Measurements from ENCODE around the gene REX1BD.

The REX1BD gene

DNA sequence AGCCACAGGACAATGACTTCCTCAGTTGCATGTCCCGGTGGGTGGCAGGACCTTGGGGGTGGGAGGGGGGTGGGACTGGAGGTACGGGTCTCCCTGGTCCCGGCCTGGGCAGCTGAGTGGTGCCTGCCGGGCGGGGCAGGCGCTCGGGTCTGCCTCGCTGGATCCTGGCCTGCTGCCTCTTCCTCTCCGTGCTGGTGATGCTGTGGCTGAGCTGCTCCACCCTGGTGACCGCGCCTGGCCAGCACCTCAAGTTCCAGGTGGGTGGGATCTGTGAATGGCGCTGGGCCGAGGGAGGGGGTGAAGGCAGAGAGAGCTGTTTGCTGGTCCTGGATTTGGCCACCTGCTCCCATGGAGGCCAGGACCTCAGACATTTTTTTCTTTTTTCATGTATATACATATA lies 29.6 kb downstream of the REX1BD start:
- DNase-seq: no peak

DNA sequence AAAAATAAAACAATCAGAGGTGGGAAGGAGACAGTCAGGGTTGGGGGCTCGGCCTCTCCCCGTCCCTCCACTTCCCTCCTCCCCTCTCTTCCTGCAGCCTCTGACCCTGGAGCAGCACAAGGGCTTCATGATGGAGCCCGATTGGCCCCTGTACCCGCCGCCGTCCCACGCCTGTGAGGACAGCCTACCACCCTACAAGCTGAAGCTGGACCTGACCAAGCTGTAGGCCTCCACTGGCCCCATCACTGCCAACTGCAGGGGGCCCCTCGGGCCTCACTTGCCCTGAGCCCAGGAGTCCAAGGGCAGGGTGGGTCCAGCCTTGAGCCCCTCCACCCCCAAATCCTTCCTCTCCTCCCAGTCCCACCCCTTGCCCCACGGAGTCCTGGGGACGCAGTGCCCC lies 31.7 kb downstream of the REX1BD start:
- no peak for DNase-seq

DNA sequence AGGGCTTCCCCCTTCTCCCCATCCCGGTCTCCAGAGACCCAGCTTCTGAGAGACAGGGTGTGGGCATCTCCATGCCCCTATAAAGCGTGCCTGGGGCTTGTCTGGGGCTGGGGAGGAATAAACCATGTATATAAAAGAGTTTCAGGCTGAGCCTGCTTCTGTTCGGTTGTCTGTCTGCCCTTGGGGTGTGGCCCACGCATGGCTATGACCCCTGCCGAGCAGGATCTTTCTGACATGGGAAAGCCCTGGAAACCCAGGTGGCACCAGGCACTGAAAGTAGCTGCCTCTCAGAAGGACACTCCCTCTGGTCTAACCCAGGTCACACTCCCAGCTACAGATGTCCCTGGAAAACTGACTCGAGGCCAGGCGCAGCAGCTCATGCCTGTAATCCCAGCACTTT lies 32.3 kb downstream of the REX1BD start:
- no peak for DNase-seq

DNA sequence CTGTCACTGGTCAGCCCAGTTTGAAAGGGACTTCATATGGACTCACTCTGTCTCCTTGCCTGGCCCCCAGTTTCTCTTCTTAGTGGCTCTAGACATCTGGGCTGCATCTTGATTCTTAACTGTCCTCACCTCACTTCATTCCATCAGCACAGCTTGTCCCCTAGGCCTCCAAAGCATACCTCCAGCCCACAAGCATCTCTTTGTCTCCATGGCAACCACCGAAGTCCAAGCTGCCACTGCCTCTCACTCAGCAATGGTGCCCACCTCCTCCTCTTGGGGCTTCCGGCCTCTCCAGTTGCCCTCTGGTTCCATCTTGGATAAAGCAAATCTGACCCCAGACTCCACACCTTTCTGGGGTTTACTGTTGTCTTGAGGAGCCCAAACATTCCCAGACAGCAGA lies 38.3 kb downstream of the REX1BD start:
- DNase-seq: no peak

DNA sequence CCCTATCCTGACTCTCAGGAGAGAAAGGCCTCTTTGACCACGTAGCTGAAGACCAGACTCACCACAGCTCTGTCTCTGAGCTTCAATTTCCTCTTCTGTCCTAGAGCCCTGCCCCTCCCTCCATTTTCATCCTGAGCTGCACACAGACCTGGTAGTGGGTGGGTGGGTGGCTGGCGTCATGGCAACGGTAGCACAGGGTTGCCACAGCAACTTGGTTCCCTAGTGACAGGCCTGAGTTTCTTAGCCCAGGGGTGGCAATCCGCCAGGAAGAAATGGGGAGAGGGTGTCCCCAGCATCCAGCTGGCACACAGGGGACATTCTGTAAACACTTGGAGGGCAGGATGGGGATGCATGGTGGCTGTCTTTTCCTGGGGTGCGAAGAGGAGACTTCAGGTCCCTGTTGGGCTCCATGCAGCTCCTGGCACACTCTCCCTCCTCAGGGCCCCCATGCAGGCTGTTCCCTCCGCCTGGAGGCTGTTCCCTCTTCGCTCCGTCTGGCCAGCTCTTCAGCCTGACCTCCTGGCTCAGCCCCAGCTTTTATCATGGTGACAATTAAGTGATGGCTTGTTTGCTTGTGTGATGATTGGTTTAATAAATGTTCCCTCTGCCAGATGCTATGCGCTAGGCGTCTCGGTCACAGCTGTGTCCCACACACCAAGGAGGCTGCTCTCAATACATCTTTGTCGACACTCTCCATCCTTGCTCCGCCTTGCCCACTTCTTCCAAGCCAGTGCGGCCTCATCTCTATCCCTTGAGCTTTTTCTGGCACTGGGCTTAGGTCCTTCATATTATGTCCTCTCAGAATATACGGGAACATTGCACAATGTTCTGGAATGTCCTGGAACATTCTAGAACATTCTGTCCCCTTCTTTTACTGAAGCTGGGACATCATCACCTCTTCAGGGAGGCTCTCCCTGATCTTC lies 40.8 kb downstream of the REX1BD start:
- no peak for DNase-seq

DNA sequence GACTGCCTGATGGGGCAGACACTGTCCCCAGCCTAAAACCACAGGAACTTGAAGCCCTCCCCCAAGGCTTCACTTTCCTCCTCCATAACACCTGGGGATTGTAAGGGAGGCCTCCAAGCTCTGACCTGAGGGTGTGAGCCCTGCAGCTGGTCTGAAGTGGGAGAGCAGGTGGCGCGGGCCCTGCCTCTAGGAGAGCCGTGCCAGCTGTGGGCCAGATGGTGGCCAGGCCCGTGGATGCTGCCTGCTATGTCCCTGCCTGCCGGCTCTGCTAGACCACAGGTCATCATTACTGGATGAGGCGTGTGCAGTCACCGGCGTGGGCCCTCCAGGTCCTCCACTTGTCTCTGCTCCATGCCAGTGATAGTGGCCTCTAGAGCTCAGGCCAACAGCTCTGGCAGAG lies 44.7 kb downstream of the REX1BD start:
- no peak for DNase-seq

DNA sequence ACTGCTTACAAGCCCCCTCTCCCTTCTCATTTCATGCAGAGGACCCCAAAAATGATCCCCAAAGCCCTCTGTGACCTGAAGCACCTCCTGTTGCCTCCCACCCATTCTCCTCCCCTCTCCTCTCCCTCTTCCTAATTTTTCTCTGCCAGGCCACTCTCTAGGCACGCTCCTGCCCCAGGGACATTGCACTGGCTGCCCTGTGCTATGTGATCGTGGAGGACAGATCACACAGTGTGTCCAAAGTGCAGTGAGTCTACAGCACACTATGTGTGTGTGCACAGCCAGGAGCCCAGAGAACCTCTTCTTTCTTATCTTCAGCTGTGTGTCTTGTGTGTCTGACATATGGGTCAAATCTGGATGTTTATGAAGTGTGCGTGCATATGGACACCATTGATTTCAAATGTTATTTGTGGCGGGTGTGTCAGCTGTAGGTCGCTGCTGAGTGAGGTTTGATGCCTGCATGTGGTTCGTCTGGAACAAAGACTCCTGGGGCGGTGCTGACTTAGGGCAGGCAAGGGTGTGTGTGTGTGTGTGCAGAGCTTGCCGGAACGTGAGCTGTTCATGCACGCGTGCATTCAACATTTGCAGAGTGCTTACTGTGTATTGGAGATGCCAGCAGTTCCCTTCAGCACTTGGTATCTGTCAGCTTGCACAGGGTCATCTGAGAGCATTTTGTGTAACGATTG lies 46.2 kb downstream of the REX1BD start:
- no peak for DNase-seq

DNA sequence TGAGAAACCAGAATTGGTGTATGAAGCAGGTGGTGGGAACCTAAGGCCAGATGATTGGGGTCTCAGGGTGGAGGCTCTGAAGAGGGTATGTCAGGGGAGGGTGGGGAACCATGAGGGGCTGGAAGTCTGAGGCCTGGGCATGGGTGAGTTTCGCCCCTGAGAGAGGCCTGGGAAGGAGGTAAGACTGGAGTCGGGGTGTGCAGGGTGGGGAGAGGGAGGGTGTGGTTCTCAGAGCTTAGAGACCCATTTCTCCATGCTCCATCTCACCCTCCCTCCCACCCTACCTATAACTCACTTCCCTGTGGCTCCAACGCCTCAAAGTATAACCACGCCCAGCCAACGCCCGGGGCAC lies 47.2 kb downstream of the REX1BD start:
- DNase-seq: no peak

DNA sequence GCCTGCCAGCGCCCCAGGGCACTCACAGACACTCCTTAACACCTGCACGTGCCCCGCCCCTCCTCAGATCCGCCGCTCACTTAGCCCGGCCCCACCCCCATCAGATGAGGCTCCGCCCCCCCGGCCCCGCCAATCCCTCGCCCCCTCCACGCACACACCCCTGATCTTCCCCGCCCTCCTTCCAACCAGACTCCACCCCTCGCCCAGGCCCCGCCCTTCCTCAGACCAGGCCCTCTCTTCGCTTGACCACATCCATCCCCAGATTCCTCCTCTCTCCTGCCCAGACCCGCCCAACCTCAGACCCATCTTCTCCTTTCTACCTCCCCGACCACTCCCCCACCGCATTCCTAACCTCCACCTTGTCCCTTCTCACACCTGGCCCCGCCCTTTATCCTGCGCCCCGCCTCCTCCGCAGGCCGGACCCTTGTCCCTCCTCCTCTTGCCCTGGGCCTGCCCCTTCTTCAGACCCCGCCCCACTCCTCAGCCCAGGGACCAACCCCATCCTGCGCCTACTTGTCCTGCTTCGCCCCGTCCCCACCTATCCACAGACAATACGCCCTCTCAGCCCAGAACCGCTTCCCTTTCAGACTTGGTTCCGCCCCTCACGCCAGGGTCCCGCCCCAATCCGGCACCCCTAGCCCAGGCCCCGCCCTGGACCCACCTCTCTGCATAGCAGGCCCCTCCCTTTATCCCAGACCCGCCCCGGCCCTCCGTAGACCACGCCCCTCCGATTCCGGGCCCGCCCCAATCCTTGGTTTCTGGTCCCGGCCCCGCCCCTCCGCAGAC lies 47.8 kb downstream of the REX1BD start:
- peak; percentile 99 for DNase-seq

DNA sequence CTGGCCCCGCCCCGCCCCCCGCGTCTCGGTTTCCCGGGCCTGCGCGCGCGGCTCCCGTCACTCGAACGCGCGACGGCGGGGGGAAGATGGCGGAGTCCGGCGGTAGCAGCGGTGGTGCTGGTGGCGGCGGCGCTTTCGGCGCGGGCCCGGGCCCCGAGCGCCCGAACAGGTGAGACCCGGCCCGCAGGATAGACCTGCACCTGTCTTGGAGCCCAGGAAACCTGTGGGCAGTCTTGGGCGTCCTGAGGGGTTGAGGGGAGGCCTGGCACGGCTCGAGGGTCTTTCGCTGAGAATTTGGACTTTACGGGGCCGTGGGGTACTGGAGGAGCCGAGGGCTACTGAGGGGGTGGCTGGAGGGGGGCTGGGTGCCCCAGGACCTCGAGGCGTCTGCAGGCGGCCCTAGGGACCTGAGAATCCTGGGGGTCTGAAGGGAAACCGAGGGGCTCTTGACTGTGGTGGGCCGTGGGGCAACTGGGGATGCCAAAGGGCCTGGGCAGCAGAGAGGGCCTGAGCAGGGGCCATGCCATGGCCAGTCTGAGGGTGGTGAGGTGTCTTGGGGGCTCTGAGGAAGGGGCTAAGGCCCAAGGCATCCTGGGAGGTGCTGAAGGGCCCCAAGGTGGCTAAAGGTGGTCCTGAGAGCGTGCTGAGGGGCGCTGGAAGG lies 48.5 kb downstream of the REX1BD start, which contains the start of gene KLHL26:
TSS of gene KLHL26 (plus strand) at position 60 of the 661 bp plus-strand sequence. CDS start at position 87, 27 bp downstream.
- no peak for DNase-seq

DNA sequence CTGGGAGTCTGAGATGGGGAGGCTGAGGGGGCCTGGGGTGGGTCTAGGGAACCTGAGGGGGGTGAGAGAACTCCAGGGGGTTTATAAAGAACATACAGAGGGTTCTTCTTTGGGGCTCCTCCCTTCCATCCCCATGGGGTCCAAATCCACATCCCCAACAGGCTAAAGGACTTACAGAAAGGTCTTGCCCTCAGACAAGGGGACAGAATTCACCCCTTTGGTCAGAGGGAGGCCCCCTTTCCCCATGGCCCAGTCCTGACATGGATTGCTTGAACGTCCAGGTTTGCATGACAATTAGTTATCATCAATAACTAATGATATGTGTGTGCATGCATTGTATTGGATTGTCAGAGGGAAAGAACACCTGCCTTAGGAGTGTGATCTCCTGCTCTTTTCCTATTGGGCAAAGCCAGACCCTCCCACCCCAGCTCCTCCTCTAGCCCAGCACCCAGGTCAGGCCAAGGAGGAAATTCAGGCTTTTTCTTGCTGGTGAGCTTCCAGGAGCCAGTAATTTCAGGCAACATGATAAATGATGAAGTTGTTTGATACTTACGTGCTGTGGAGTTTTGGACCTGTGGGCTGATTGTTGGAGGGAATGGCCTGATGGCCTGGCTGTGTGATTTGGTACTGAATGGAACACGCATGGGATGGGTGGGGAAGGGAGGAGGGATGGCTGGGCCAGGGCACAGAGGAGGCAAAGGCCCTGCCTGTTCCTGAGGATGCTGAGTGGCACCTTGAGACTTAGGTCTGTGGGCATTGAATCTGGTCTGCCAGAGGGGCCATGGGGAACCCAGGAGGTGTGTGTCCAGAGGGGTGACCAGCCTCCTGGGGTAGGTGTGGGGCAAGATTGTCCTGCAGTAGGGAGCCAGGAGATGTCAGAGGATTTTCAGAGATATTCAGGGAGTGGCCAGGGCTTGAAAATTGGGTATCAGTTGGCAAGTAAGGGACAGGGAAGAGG lies 49.4 kb downstream of the REX1BD start:
- no peak for DNase-seq

DNA sequence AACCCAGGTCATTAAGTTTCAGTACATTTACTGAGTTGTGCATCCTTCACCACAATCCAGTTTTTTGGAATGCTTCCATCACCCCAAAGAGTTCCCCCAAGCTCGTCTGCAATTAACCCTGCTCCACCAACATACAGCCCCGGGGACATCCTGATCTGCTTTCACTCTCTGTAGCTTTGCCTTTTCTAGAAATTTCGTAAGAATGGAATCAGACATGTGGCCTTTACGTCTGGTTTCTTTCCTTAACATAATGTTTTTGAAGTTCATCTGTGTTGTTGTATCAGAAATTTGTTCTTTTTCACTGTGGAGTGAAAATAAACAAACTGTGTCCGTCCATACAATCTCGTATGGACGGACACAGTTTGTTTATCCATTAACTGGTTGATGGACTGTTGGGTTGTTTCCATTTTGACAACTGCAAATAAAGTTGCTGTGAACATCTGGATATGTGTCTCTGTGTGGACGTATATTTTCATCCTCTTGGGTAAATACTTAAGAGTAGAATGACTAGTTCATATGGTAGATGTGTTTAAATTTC lies 51.2 kb downstream of the REX1BD start:
- DNase-seq: no peak

Data from stimulated activated CD4-positive, alpha-beta T cell treated with anti-CD3 and anti-CD28 coated beads, Interleukin-1b, Interleukin-23, amount 100 ng/mL, for 48 hours (primary cell).